Hematopoietic multipotent progenitor cell treated with erythropoietin and hydrocortisone succinate and interleukin-3 and kit ligand, for 15 days (in vitro differentiated cells): Measurements from ENCODE around the gene DENND10.
"Not testable (repeated sequence)": the region's sequence is repeated elsewhere in the genome, so short reads cannot be mapped to it uniquely, and the experiment has no call there.

Experiments
- DNase-seq: peaks from one replicate; pipeline ENCODE4 v3.0.0-alpha.2; 2015; ENCODE audit warnings: low spot score

DENND10 gene, protein sequence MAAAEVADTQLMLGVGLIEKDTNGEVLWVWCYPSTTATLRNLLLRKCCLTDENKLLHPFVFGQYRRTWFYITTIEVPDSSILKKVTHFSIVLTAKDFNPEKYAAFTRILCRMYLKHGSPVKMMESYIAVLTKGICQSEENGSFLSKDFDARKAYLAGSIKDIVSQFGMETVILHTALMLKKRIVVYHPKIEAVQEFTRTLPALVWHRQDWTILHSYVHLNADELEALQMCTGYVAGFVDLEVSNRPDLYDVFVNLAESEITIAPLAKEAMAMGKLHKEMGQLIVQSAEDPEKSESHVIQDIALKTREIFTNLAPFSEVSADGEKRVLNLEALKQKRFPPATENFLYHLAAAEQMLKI

GRCh38 chr10:119103903-119104653 lies at the start of gene DENND10:
Gene DENND10, plus strand, starts transcription at chr10:119104113. Its CDS starts 30 bp downstream, at chr10:119104143.
- DNase-seq = peak; percentile 82

GRCh38 chr10:119055472-119055871 lies 48.4 kb upstream of the DENND10 start:
- no peak for DNase-seq

DNA sequence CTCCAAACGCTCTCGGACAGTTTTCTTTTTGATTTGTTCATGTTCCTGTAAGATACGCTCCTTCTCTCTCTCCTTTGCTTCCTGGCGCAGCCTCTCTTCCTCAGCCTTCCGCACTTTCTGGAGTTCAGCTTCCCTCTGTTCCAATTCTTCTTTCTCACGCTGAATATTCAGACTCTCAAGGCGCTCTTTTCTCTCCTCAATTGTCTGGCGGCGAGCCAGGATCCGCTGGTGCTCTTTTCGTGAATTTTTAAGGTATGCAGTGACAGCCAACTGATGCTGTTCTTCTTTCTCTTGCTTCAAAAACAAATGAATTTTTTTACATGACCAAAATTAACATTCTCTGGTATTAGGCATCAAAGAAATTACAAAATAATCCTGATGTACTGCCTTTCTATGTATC lies 45.9 kb upstream of the DENND10 start:
- no peak for DNase-seq

DNA sequence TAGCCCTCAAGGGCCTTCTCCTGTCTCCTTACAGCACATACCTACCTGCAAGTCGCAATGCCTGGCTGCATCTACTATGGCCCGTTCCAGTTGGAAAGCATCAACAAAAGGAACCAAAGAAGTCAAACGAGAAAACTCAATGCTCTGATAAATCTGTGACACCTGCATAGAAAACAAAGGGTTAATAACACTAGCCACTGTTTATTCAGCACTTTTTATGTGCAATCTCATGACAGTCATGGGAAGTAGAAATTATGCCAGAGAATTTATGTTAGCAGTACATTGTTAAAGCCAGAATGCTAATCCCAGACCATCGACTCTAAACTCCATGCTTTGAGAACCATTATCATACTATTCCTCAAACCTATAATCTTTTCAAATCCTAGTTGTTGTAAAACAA lies 44.4 kb upstream of the DENND10 start:
- DNase-seq = no peak

GRCh38 chr10:119060107-119060506 lies 43.8 kb upstream of the DENND10 start:
- DNase-seq = no peak

GRCh38 chr10:119061352-119061751 lies 42.6 kb upstream of the DENND10 start:
- no peak for DNase-seq

GRCh38 chr10:119061926-119062325 lies 42.0 kb upstream of the DENND10 start:
- DNase-seq = no peak

DNA sequence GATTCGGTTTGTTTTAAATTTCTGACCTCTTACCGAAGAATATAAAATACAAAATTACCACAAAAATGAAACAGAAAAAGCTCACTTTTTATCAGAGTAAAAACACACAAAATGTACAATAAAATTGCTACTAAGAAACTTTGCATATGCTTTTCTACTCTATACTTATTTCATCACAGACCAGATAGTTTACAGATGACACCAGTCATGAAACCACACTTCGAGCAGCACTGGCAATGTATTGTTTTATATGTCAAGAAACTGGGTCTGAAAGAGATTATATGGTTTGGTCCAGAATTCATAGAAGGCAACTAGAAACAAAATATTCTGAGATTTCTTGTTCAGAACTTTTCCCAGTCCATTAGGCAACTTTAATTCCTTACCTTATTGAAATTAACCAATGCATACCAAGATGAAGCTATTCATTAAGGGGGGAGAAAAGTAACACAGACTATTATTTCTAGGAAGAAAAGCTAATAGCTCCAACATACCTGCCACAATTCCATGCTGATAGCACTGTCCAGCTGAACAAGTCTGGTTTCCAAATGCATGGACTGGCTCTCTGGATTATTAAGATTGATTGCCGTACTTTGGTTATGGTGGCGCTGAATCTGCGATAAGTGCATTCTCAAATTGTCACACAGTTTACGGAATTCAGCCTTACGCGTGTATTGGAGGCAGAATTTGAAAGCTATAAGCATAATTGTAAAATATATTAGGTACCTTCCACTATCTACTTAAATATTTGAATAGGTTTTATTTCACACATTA lies 33.3 kb upstream of the DENND10 start:
- no peak for DNase-seq

- no peak for DNase-seq
Observed at GRCh38 chr10:119073584-119073983, 30.3 kb upstream of the DENND10 start.

GRCh38 chr10:119078422-119079179 lies 25.3 kb upstream of the DENND10 start:
- DNase-seq = no peak

GRCh38 chr10:119079599-119080520 lies 24.1 kb upstream of the DENND10 start:
- peak; percentile 63 for DNase-seq

- DNase-seq = peak; percentile 93
Observed at GRCh38 chr10:119080521-119081259, 23.2 kb upstream of the DENND10 start, which contains the start of gene EIF3A. Gene EIF3A, minus strand, starts transcription at chr10:119080817. Its CDS starts 141 bp downstream, at chr10:119080676.

DNA sequence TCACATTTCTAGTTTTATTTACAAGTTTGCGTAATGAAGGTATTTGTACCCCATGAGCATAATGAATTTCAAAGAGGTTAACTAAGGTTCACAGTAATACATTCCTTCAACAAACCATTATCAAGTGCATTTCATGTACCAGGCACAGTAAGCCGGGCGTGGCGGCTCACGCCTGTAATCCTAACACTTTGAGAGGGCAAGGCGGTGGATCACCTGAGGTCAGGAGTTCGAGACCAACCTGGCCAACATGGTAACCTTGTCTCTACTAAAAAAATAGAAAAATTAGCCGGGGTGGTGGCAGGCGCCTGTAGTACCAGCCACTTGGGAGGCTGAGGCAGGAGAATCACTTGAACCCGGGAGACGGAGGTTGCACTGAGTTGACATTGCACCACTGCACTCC lies 19.0 kb upstream of the DENND10 start:
- no peak for DNase-seq

DNA sequence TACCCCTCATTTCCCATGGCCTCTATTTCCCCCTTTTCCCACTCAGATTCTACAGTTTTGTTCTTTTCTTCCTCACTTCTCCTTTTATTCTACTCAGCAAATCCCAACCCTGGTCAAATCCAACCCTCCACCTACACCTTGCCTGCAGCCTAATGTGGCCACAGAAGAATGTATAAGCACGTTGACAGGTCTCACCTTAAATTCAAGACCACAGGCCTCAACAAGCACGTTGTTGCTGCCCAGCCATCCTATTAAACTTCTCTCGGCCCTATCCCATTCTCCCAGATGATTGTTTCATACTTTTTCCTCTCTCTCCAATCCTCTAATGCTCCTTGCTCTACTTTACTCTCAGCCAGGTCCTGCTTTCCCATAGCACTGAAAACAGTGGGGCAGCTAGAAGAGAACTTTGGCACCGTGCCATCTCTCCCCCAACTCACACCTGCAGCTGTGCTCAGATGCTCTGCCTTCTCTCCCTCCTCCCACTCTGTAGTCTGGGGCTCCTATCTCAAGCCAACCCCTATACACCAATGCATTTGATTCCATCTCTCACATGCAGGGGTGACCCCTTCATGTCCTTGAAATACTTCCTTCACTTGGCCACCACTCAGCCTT lies 16.5 kb upstream of the DENND10 start:
- no peak for DNase-seq

DNA sequence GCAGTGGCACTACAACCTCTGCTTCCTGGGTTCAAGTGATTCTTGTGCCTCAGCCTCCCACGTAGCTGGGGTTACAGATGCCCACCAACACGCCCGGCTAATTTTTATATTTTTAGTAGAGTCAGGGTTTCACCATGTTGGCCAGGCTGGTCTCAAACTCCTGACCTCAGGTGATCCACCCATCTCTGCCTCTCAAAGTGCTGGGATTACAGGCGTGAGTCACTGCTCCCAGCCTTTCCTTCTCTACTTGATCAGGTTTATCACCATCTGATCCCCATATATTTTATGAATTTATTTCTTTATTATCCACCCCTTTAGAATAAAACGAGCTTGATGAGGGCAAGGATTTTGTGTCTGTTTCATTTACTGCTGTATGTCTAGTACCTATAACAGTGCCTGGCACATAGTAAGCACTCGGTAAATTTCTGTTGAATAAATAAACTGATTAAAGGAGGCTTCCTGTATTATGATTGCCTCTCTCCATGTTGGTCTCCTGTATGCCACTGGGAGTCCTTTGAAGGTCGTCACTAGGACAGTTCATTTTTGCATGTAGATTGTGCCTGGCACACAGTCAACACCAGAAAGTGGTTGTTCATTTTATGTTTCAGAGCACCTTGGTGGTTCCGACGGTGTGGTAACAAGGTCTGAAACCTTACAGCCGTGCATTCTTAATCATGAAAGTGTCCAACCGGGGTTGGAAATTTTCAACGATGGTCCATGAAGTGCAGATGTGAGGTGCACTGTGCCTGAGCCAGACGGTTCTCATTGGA lies 13.7 kb upstream of the DENND10 start:
- peak; percentile 44 for DNase-seq

DNA sequence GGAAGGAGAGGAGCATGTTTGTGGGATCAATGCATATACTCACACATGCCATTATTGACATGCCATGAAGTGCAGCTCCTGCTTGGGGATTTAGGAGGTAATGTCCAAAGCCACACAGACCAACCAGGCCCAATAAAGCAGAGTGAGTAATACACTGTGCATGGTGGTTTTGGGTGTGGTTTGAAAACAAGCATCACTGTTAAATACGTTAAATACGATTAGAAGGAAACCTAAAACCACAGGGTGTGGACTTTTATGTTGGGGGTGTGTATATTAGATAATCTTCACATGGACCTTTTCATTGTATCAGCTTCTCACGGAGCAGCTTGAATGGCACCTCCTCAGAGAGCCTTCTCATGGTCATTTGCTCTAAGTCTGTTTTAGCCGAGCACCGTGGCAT lies 12.9 kb upstream of the DENND10 start:
- DNase-seq = peak; percentile 82

GRCh38 chr10:119095640-119096039 lies 8.3 kb upstream of the DENND10 start:
- no peak for DNase-seq

DNA sequence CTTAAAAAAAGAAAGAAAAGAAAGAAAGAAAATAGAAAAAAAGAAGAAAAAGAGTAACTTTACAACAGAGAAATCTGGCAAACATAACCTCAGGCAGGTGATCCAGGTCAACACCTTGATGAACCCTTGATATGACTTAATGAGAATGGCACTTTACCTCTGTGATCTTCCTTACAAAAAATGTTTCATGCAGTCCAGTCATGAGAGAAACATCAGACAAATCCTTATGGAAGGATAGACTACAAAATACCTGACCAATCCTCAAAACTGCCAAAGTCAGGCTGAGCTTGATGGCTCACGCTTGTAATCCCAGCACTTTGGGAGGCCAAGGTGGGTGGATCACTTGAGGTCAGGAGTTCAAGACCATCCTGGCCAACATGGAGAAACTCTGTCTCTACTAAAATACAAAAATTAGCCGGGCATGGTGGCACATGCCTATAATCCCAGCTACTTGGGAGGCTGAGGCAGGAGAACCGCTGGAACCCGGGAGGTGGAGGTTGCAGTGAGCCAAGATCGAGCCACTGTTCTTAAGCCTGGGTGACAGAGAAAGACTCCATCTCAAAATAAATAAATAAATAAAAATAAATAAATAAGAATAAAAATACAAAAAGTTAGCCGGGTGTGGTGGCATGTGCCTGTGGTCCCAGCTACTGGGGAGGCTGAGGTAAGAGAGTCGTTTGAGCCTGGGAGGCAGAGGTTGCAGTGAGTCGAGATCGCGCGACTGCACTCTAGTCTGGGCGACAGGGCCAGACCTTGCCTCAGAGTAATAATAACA lies 7.1 kb upstream of the DENND10 start:
- not testable (repeated sequence) for DNase-seq
